H1 (cell line): Measurements from ENCODE around the gene DHRS7B. TPM values are rescaled to one million over a fixed set of nuclear protein-coding genes. Genes with fewer than 3 reads are reported as not detected.

Source experiments
- CTCF ChIA-PET: fragments of 300-600 bp; sonication (Branson Sonifier 250); formaldehyde crosslinking; loops from one replicate; lab custom pipeline; 2021; ENCODE audit not compliant: partially characterized antibody; lab: Charles Lee
- POLR2A ChIA-PET: fragments of 300-600 bp; sonication (Branson Sonifier 250); formaldehyde crosslinking; loops from one replicate; lab custom pipeline; 2021; ENCODE audit warnings: inconsistent platforms; ENCODE audit not compliant: partially characterized antibody; lab: Charles Lee
- DNase-seq, 2 experiments: peaks; one replicate each; pipeline versions ENCODE4 v3.0.0 to v3.0.0-alpha.2; 2010 to 2022; ENCODE audit warnings: low spot score in 2 of 2, low read depth in 1 of 2, mixed read lengths in 1 of 2
- FAIRE-seq: peaks from 2 replicates; lab custom pipeline; 2011; peaks lifted over from hg19 to GRCh38; lab: Jason Lieb, UNC
- H2AFZ ChIP-seq: 2 replicates; pipeline ENCODE4 v1.8.1; 2012; ENCODE audit warnings: low read length, inconsistent platforms
- H2AK5ac ChIP-seq: 2 replicates; pipeline ENCODE4 v1.6.1; 2013; ENCODE audit warnings: low read depth, low read length
- H2BK120ac ChIP-seq: replicated peaks from 2 replicates; pipeline ENCODE3; 2013; ENCODE audit warnings: low read depth, low read length, inconsistent platforms
- H2BK12ac ChIP-seq: 2 replicates; pipeline ENCODE4 v1.6.1; 2013; ENCODE audit warnings: low read depth, low read length
- H2BK15ac ChIP-seq: 2 replicates; pipeline ENCODE4 v1.6.1; 2013; ENCODE audit warnings: low read length
- H2BK20ac ChIP-seq: 2 replicates; pipeline ENCODE4 v1.6.1; 2013; ENCODE audit warnings: low read length
- H2BK5ac ChIP-seq: 2 replicates; pipeline ENCODE4 v1.6.1; 2013; ENCODE audit warnings: low read depth, low read length
- H3K14ac ChIP-seq: 2 replicates; pipeline ENCODE4 v1.6.1; 2013; ENCODE audit warnings: inconsistent platforms; ENCODE audit not compliant: insufficient read length
- H3K18ac ChIP-seq: 2 replicates; pipeline ENCODE4 v1.6.1; 2013; ENCODE audit warnings: low read length; ENCODE audit errors: extremely low read depth
- H3K23ac ChIP-seq: 2 replicates; pipeline ENCODE4 v1.6.1; 2013; ENCODE audit warnings: inconsistent platforms; ENCODE audit not compliant: insufficient read length
- H3K23me2 ChIP-seq: 2 replicates; pipeline ENCODE4 v1.6.1; 2013; ENCODE audit warnings: low read depth, low read length
- H3K27ac ChIP-seq: 2 replicates; pipeline ENCODE4 v1.6.1; 2011; ENCODE audit warnings: low read depth, low read length, inconsistent platforms
- H3K27me3 ChIP-seq, 4 experiments: replicated peaks in 1 of 4; 1 replicate in 1 of 4; 2 replicates in 3 of 4; pipeline versions ENCODE4 v1.6.1 to v1.8.1; 2011 to 2013; ENCODE audit warnings: low read length in 3 of 4, mild to moderate bottlenecking in 3 of 4, inconsistent platforms in 2 of 4, mixed read lengths in 2 of 4, moderate library complexity in 1 of 4; ENCODE audit not compliant: control insufficient read depth in 3 of 4, insufficient read depth in 3 of 4; ENCODE audit errors: extremely low read depth in 1 of 4
- H3K36me3 ChIP-seq, 4 experiments: 2 replicates each; pipeline versions ENCODE4 v1.6.1 to v1.8.1; 2011 to 2013; ENCODE audit warnings: mild to moderate bottlenecking in 4 of 4, low read length in 3 of 4, moderate library complexity in 2 of 4, control low read depth in 1 of 4, inconsistent platforms in 1 of 4; ENCODE audit not compliant: insufficient read depth in 4 of 4, control insufficient read depth in 2 of 4
- H3K4ac ChIP-seq: replicated peaks from 2 replicates; pipeline ENCODE3; 2013; ENCODE audit warnings: low read length, low read depth, mixed read lengths, inconsistent platforms; ENCODE audit not compliant: insufficient read length
- H3K4me1 ChIP-seq, 4 experiments: replicated peaks in 1 of 4; 1 replicate in 1 of 4; 2 replicates in 3 of 4; pipeline versions ENCODE4 v1.6.1 to v1.8.1; 2011 to 2013; ENCODE audit warnings: low read length in 3 of 4, inconsistent platforms in 2 of 4, mixed read lengths in 1 of 4; ENCODE audit not compliant: insufficient read depth in 4 of 4, control insufficient read depth in 3 of 4
- H3K4me2 ChIP-seq, 2 experiments: 2 replicates each; pipeline versions ENCODE4 v1.6.1 to v1.8.1; 2011 to 2013; ENCODE audit warnings: low read depth in 2 of 2, low read length in 2 of 2, control low read depth in 1 of 2, inconsistent platforms in 1 of 2, mild to moderate bottlenecking in 1 of 2; ENCODE audit not compliant: insufficient read depth in 1 of 2
- H3K4me3 ChIP-seq, 4 experiments: fragments of 200-600, 300-600 bp in 1 of 4; sonication (generic), shearing (Covaris generic), sonication (Bioruptor Twin) in 1 of 4; 2 replicates each; pipeline versions ENCODE4 v1.5.1 to v1.8.1; 2011 to 2016; ENCODE audit warnings: low read length in 4 of 4, low read depth in 3 of 4, control low read depth in 2 of 4, inconsistent platforms in 2 of 4, mild to moderate bottlenecking in 2 of 4, mixed read lengths in 1 of 4, moderate library complexity in 1 of 4; ENCODE audit not compliant: insufficient read depth in 2 of 4; ENCODE audit errors: extremely low read depth in 1 of 4
- H3K56ac ChIP-seq: replicated peaks from 2 replicates; pipeline ENCODE3; 2013; ENCODE audit warnings: low read depth, mild to moderate bottlenecking, mixed read lengths, low read length, inconsistent platforms; ENCODE audit not compliant: insufficient read length
- H3K79me1 ChIP-seq: 2 replicates; pipeline ENCODE4 v1.6.1; 2013; ENCODE audit warnings: low read depth, low read length, control low read depth
- H3K79me2 ChIP-seq, 2 experiments: 2 replicates each; pipeline versions ENCODE4 v1.6.1 to v1.8.1; 2012 to 2013; ENCODE audit warnings: low read length in 2 of 2, mild to moderate bottlenecking in 2 of 2, inconsistent platforms in 1 of 2; ENCODE audit not compliant: insufficient read depth in 2 of 2, control insufficient read depth in 1 of 2
- H3K9ac ChIP-seq, 4 experiments: replicated peaks in 1 of 4; 1 replicate in 1 of 4; 2 replicates in 3 of 4; pipeline versions ENCODE4 v1.6.1 to v1.8.1; 2011 to 2013; ENCODE audit warnings: low read depth in 3 of 4, low read length in 3 of 4, control low read depth in 2 of 4, mild to moderate bottlenecking in 2 of 4, moderate library complexity in 2 of 4, inconsistent platforms in 1 of 4; ENCODE audit errors: extremely low read depth in 1 of 4
- H3K9me3 ChIP-seq, 2 experiments: 2 replicates each; pipeline versions ENCODE4 v1.6.1 to v1.8.1; 2012 to 2013; ENCODE audit warnings: mild to moderate bottlenecking in 2 of 2, moderate library complexity in 2 of 2, control low read depth in 1 of 2, inconsistent platforms in 1 of 2, low read depth in 1 of 2, low read length in 1 of 2, mixed read lengths in 1 of 2; ENCODE audit not compliant: insufficient read depth in 2 of 2
- H4K20me1 ChIP-seq, 2 experiments: replicated peaks in 1 of 2; 2 replicates each; pipeline versions ENCODE3 to v1.8.1; 2011 to 2013; ENCODE audit warnings: inconsistent platforms in 2 of 2, low read length in 2 of 2, mild to moderate bottlenecking in 1 of 2; ENCODE audit not compliant: insufficient read depth in 2 of 2, control insufficient read depth in 1 of 2
- H4K5ac ChIP-seq: 2 replicates; pipeline ENCODE4 v1.6.1; 2013; ENCODE audit warnings: low read length, low read depth, mixed read lengths, inconsistent platforms; ENCODE audit not compliant: insufficient read length
- H4K8ac ChIP-seq: 2 replicates; pipeline ENCODE4 v1.8.0; 2013; ENCODE audit warnings: mild to moderate bottlenecking, moderate library complexity, low read length, inconsistent platforms; ENCODE audit not compliant: insufficient read depth; ENCODE audit errors: extremely low read depth
- H4K91ac ChIP-seq: replicated peaks from 2 replicates; pipeline ENCODE3; 2013; ENCODE audit warnings: low read length, mixed read lengths, inconsistent platforms; ENCODE audit not compliant: insufficient read length
- WGBS, 2 experiments: shearing (Covaris generic) in 1 of 2; methylation state at CpG; one replicate each; pipeline versions ENCODE4 v1.1.6 to v1.1.7; 2013 to 2015; ENCODE audit warnings: low lambda C conversion rate in 2 of 2, mixed read lengths in 2 of 2, inconsistent platforms in 1 of 2, low coverage in 1 of 2, missing lambda C conversion rate in 1 of 2; ENCODE audit not compliant: insufficient replicate concordance in 2 of 2, insufficient coverage in 1 of 2, insufficient read length in 1 of 2; ENCODE audit errors: extremely low coverage in 1 of 2, missing lambda C conversion rate in 1 of 2; 5-methylcytosine and 5-hydroxymethylcytosine counted together
- polyA plus RNA-seq, 7 experiments: library from polyadenylated mRNA; depleted of rRNA in 3 of 7; stranded (reverse) in 5 of 7; unstranded in 2 of 7; fragments of >200 nt in 5 of 7; fragments of 200-250 nt in 2 of 7; gene quantifications; 1 replicate in 5 of 7; 2 replicates in 1 of 7; 4 replicates in 1 of 7; pipeline versions ENCODE4 v1.2.1 to v1.2.3, GENCODE V29; 2011 to 2013; ENCODE audit warnings: missing spikeins in 2 of 7, mixed read lengths in 2 of 7
- total RNA-seq: library from RNA; stranded (reverse); fragmentation: NEBNext Ultra II Directional; extraction: Animal tissue kit (Norgen Biotek cat#: 25700); gene quantifications from 2 replicates; pipeline ENCODE4 v1.2.1, GENCODE V29; 2021

DHRS7B gene
- total and polyA plus RNA-seq, 2 of the 8 experiments (the other 6 are each of a cell fraction or from before 2014, with no cell fraction given): 11.0 to 27.9 TPM

GRCh38 chr17:21186399-21187187 lies 59.8 kb downstream of the DHRS7B start:
- no peak overlapping the region for H3K9ac ChIP-seq
- H3K4ac ChIP-seq: no peak overlapping the region

More at GRCh38 chr17:21186399-21187187, 59.8 kb downstream of the DHRS7B start:
- POLR2A ChIA-PET: interaction anchor here (2.4 kb wide), 1 partner anchor 9 kb away, joined by 9 read pairs; no protein-coding TSS in a partner anchor
- no peak overlapping the region for H4K91ac ChIP-seq
- H2AK5ac ChIP-seq: no peak overlapping the region
- no peak overlapping the region for H2BK15ac ChIP-seq
- H3K36me3 ChIP-seq: peaks cover 0 to 3% (median 0%) of the 10 kb centered on the region in 4 experiments; a peak in 2 of 8 replicates
- H3K4me1 ChIP-seq: no peaks in the 10 kb centered on the region
- 91% methylated on average over 6 of the region's 6 CpGs; no CpG with 5 or more reads in 1 of the 2 experiments for WGBS, 2 experiments
- no peak overlapping the region for H3K14ac ChIP-seq
- no peak overlapping the region for H3K4me3 ChIP-seq
- DNase-seq (no peak), FAIRE-seq (no peak)
- no peaks in the 10 kb centered on the region for H3K79me1 ChIP-seq
- no peak overlapping the region for H3K18ac ChIP-seq
- no peaks in the 10 kb centered on the region for H3K9me3 ChIP-seq
- no peak overlapping the region for H3K4me2 ChIP-seq
- H3K56ac ChIP-seq: no peak overlapping the region
- H2AFZ ChIP-seq: no peak overlapping the region
- CTCF ChIA-PET: interaction anchor here (0.7 to 2.3 kb wide), 5 partner anchors 9 to 67 kb away, joined by 3 to 7 read pairs (median 5); no protein-coding TSS in a partner anchor
- no peak overlapping the region for H2BK5ac ChIP-seq
- H3K27me3 ChIP-seq: no peaks in the 10 kb centered on the region
- H3K23me2 ChIP-seq: no peaks in the 10 kb centered on the region
- no peak overlapping the region for H4K5ac ChIP-seq
- H3K27ac ChIP-seq: no peak overlapping the region
- no peak overlapping the region for H2BK12ac ChIP-seq
- no peak overlapping the region for H3K23ac ChIP-seq
- no peak overlapping the region for H2BK20ac ChIP-seq
- H3K79me2 ChIP-seq: no peaks in the 10 kb centered on the region
- no peaks in the 10 kb centered on the region for H4K20me1 ChIP-seq
- H4K8ac ChIP-seq: no peak overlapping the region
- H2BK120ac ChIP-seq: no peak overlapping the region
